Left forelimb (tissue), 1 donor: ENCODE measurements around the gene MEGF11.

Source experiments
- DNase-seq: peaks from one replicate; pipeline ENCODE4 v3.0.0-alpha.2; 2018; ENCODE audit warnings: low spot score

Gene MEGF11

DNA sequence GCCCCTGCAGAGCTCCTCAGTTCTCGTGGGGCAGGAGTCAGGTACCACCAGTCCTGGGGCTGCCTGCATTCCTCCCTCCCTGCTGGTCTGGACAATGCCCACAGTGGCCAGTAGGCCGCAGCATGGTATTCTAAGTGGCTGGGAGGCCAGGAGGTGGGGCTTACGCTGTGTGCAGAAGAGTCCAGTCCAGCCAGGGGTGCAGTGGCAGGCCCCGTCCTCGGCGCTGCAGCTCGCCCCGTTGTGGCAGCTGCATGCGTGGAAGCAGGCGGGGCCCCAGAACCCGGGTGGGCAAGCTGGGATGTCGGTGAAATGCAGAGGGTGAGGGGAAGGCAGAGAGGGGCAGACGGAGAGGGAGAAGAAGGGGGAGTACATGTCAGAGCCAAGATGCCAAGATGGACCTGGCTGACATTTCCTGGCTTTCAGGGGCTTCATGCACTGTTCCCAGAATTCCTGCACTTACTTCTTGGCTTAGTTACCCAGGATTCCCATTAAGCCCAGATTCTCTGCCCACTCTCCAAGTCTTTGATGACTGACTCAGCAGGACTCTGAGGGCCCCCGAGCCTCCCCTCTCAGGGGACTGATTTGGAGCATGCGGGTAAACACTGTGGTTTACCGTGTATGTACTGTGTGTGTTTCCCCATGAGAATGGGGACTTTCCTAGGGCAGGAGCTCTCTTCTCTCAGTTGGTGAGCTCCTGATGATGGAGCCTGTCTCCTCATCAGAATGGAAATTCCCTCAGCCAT lies 336.7 kb downstream of the MEGF11 start:
- DNase-seq = peak; percentile 79

- no peak for DNase-seq
These were observed 337.4 kb downstream of the MEGF11 start for GRCh38 chr15:65916041-65916663.

DNA sequence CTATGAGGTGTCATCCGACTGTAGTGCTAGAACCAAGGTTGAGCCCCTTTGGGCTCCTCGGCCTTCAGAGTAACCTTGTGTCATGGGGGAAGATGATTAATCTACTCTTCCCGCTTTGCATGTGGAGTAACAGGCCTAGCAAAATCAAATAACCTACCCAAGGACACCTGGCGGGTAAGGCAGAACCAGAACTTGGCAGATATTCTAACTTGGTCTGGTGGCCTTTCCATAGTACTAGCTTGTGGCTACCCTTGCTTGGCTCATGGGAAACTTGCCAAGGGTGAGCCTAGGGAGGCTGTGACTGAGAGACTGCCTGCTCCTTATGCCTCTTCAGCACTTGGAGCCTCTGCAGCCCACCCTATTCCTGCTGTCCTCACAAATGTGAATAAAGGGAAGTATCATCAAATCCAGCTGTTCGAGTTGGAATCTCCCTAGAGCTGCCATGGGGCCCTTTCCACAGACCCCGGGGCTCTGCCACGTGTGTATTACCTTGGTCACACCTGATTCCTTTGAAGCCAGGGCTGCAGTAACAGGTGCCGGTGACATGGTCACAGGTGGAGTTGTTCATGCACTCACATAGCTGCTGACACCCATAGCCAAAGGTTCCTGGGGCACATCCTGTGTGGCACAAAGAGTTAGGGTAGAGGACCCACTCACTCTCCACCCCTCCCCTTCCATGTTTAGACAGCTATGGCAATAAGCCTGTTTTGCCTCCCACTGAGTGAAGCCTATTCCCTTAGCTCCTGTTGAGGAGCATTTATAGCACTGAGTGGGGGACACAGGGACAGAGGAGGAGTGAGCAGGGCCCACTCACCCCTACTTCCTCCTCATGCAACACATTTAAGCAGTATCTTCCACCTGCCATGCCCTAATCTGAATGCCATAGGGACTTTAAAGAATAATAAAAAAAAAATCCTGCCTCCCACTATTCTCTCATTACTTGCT lies 338.3 kb downstream of the MEGF11 start:
- peak; percentile 60 for DNase-seq

DNA sequence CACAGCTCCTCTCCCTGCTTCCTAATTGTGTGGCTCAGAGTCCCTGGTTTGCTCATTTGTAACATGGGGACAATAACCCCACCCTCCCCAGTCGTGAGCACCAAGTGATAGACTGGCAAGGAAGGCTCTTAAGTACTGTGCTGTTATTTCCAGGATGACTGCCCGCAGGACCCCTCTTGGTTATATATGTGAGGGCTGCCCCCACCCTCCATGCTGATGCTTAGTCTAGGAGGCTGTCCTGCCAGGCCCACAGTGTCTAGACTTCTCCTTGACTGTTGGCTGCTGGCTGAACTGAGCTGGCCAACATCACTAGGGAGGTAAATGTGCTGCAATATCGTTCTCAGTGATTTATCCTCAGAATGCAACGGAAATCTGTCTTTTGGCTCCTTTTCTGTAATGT lies 339.2 kb downstream of the MEGF11 start:
- DNase-seq = peak; percentile 52

- DNase-seq = no peak
These were observed 339.8 kb downstream of the MEGF11 start for GRCh38 chr15:65913631-65914199.

DNA sequence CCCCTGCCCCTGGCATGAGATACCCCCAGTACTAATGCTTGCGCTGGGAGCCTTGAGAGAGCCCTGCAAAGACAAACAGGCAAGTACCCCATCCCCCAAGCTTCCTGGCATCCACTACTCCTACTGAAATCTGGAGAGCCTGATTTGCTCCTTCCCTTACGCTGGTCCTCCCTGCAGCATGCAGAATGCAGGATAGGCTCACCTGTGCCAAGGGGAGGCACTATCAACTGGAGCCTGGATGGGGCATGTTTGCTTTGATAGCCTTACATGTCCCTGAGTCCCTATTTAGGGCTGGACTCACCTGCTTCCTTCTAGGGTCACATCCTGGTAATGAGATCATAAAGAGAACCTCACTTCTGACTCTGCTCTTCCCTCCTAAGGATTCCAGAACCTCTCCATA lies 341.3 kb downstream of the MEGF11 start:
- no peak for DNase-seq

GRCh38 chr15:65910341-65910740 lies 343.2 kb downstream of the MEGF11 start:
- DNase-seq = no peak

- DNase-seq = no peak
These were observed 343.7 kb downstream of the MEGF11 start for GRCh38 chr15:65909831-65910230.

- no peak for DNase-seq
These were observed 344.7 kb downstream of the MEGF11 start for GRCh38 chr15:65908876-65909275.

- no peak for DNase-seq
These were observed 345.9 kb downstream of the MEGF11 start for GRCh38 chr15:65907661-65908060.

GRCh38 chr15:65906396-65906795 lies 347.2 kb downstream of the MEGF11 start:
- DNase-seq = no peak

DNA sequence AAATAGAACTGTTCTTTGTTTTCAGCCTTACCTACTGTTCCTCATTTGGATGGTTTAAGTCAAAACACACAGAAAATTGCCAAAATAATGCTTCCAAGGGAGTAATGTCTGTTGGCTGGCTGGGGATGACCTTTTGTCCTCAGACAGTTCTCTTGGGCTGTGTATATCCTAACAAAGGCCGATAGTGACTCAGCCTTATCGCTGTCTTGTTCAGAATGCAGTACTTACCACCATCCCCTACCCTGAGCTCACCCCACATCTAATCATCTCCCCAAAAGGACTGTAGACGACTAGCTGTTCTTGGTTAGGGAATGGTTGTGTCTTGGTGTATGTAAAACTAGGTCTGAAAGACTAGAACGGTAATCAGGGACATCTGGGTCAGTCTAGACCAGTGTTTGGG lies 349.2 kb downstream of the MEGF11 start:
- no peak for DNase-seq

DNA sequence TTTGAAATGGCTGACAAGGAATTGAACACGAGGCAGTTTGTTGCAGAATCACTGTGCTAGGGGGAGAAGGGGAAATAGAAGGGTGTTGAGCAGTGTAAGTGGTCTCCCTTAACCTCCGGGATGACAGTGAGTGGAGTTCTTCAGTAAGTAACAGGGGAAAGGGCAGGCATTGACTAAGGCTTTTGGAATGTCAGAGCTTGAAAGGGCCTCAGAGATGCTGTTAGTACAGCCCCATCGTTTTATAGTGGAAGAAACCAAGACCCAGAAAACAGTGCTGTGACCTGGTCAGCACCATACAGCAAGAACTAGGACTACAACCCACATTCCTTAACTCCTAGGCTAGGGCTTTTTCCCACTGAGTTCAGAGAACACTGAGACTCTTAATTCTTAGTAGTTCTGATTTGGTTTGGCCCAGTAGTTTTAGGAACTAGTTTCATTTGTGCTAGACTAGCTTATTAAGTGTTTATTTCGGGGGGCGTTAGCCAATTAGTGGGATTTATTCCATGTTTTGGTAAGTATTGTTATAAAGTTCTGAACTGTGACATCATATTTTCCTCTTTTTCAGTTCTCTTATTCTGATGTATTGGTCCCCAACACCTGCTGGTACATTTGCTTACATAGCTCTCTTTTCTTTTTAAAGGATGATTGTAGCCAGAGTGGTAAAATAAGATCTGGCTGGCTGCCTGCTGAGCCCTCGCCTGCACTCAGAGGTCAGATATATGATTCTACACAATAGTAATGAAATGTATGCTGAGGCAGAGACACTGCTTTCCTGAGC lies 350.1 kb downstream of the MEGF11 start:
- DNase-seq = no peak

GRCh38 chr15:65902373-65902772 lies 351.2 kb downstream of the MEGF11 start:
- DNase-seq = no peak

- no peak for DNase-seq
These were observed 351.7 kb downstream of the MEGF11 start for GRCh38 chr15:65901836-65902235.

DNA sequence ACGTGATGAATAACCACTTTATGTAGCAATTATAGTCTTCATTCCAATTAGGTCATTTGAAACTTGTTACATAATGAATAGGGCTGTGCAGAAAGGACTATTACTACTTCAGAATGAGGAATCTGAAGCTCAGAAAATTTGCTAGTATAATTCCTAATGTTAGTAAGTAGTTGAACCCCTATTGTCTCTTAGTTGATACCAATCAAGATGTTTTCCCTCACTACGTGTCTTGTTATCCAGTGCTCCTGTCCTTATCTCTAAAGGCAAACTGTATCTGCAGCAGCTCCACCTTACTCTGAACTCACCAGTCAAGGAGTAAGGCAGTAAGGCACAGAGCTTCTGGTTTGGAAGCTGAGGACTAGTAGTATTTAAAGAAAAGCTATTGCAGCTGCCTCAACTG lies 352.2 kb downstream of the MEGF11 start:
- DNase-seq = no peak

GRCh38 chr15:65900488-65900887 lies 353.1 kb downstream of the MEGF11 start:
- DNase-seq = no peak

DNA sequence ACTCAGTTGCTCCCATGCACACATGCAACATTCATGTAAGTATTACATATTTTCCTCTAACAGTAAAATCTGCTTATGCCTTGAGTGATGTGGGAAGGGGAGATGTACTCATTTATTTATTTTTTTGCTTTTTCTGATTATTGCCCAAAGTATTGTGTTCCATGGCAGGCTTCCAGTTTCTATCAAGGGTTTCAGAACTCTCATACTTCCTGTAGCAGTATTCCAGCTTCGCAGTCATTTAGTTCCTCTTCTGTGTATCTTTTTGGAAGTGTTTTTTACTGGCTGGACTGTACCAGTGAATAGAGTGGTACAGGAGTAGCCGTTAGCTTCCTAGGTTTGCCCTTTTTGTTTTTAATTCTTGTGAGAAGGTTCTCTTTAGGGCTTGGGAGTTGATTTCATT lies 357.3 kb downstream of the MEGF11 start:
- no peak for DNase-seq

GRCh38 chr15:65893060-65893459 lies 360.5 kb downstream of the MEGF11 start:
- DNase-seq = no peak

DNA sequence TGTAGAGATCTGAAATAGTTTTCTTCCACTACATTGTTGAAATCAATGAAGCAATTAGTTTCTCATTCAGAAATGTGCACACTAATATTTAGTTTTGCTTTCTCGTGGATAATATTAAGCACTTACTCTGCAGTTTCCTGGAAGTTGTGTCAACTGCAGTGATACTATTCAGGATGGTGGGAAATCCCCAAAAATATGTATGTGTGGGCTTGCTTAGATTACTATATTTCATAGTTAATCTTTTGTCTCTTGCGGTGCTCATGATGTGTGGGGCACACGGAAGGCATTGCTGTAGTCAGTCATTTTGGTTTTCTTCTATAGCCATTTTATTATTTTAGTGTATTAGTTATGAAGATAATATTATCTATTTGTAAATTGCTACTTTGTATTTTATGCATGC lies 364.6 kb downstream of the MEGF11 start:
- no peak for DNase-seq

GRCh38 chr15:65887565-65887964 lies 366.0 kb downstream of the MEGF11 start:
- no peak for DNase-seq
